ENCODE data around the gene COL7A1.

- no peak for TF ChIP-seq CTCF (IDR thresholded peaks at IDR 0.05)
- no peak for TF ChIP-seq POLR2A (IDR thresholded peaks at IDR 0.05)
These were observed 7.4 kb downstream of the COL7A1 start for GRCh38 chr3:48587686-48588085.

Measured in adrenal gland (tissue), 5 donors.